Activated CD8-positive, alpha-beta memory T cell treated with anti-CD3 and anti-CD28 coated beads for 48 hours (primary cell): Measurements from ENCODE around the gene LCMT1.
A peak's percentile ranks its signal among the peaks of the same experiment; 100 is the strongest.
"Not testable (repeated sequence)": the region's sequence is repeated elsewhere in the genome, so short reads cannot be mapped to it uniquely, and the experiment has no call there.

Source experiments
- DNase-seq, 3 experiments: peaks; one replicate each; pipeline ENCODE4 v3.0.0-alpha.2; 2020; ENCODE audit warnings: low read depth in 2 of 3, low spot score in 2 of 3

The LCMT1 gene

DNA sequence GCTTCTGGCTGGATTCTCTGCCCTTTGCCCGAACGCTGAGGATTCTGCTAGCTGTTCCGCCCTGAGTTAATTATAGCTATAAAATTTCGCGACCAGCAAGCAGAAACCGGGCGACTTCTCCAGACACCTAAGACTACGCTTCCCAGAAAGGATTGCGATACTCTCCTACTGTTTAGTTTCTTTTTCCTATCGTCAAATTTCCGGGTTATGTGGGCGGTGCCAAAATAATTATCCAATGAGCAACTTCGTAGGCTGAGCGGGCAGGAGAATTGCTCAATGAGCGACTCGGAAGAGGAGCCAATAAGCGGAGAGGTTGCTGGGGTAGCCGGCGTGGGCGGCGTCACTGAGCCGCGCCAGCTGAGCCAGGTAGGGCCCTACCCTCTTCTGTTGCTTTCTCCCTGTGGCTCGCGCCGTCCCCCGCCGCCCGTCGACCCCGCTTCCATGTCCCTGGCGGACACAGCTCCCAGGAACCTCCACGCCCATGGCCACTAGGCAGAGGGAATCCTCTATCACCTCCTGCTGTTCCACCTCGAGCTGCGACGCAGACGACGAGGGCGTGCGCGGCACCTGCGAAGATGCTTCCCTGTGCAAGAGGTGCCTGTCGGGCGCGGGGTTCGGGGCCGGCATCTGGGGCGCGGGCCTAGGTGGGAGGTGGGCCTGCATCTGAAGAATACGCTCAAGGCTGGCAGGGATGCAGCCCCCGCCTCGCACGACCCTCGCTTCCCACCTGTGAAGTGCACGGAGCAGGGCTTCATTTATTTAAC is at the start of gene LCMT1:
Gene LCMT1 (plus strand): TSS at position 340 of the 764 bp plus-strand sequence. CDS start 142 bp downstream, at position 482.
- DNase-seq = peak; percentile 72 to 73 (median 73)

DNA sequence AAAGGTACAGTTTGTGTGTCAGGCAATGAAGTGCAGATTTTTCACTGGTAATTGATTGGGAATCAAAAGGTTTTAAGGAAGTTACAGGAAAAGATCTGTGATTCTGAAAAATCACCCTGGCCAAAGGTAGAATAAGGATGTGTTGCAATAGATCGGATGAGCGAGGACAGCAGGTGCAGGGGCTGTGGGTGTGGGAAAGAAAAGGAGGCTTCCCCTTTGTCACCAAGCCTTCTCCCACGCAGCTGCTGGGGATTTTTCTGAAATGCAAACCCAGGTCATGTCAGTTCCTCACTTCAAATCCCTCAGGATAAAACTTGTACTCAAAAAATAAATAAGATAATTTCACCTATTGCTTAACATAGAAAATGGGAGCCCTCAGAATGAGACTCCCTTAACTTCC is 48.4 kb upstream of the LCMT1 start:
- DNase-seq = no peak

DNA sequence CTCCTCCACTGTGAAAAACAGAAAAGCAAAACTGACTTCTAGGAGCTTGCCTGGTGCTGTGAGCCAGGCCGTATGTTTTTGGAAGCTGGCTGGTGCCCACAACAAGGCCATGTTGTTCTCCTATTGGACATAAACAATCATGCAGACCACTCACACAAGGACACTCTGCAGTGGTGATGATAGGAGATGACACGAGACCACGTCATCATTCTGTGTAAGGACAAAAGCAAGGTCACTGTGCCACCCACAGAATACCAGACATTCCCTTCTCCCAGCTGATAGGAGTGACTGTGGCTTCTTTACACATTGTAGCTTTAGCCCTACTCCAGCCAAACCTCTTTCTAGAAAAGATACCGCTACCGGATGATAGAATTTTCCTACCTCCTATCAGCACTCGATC is 47.7 kb upstream of the LCMT1 start:
- DNase-seq = no peak

DNA sequence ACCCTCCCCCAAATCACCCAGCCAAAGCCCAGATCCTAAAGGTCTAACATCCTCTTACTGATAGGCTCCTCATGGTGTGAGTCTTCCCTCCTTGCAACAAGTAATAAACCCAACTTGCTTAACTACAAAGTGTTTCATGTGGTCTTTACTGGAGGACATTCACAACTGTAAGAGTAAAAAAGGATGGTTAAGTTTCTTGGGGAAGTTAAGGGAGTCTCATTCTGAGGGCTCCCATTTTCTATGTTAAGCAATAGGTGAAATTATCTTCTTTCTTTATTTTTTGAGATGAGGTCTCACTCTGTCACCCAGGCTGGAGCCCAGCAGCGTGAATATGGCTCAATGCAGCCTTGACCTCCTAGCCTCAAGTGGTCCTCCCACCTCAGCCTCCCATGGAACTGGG is 47.3 kb upstream of the LCMT1 start:
- DNase-seq = not testable (repeated sequence)

DNA sequence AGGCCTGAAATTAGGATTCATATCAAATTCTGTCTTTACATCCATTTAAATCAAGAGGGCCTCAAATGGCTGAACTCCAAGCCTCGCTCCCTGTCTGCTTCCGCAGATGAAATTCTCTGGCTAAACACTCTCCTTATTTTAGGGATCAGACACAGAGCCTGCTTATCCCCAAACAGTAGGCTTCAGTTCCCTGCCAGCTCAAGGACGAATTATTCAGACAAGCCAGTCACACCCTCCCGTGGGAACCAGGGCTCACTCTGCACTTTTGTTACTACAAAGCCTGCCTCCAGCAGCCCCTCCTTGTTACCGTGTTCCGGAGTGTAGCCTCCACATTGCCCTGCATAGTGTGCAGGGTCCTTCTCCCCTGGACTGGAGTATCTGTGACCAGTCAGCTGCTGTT is 46.6 kb upstream of the LCMT1 start:
- no peak for DNase-seq

DNA sequence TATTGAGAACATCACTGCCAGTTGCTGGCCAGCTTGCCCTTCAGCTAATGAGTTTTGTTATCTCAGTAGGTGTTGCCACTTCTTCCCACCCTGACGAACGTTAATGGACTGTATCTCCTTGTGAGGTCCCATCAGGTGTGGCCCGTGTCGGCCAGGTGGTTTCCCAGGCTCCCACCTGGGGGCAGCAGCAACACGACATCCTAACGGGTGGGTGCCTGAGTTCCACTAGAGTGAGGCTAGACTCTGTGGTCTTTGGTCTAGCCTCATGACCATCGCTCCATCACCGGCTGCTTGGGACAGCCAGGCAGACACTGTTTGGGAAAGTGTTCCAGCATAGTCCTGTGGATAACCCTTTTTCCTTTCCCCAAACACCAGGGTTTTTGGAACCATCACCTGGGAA is 45.6 kb upstream of the LCMT1 start:
- no peak for DNase-seq

DNA sequence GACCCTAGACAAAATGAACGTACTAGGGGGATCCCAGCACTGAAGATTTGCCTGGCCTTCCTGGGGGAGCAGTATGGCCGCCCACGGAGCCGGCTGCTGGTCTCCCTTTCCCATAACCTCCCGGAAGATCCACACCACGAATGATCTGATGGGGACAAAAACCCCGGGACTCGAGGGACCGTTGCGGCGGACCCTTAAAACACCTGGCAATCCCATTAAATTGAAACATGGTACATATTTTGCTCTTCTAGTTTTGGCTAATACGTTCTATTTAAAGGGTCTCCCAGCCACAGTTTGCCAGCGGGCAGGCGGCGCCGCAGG is 45.2 kb upstream of the LCMT1 start:
- no peak for DNase-seq

DNA sequence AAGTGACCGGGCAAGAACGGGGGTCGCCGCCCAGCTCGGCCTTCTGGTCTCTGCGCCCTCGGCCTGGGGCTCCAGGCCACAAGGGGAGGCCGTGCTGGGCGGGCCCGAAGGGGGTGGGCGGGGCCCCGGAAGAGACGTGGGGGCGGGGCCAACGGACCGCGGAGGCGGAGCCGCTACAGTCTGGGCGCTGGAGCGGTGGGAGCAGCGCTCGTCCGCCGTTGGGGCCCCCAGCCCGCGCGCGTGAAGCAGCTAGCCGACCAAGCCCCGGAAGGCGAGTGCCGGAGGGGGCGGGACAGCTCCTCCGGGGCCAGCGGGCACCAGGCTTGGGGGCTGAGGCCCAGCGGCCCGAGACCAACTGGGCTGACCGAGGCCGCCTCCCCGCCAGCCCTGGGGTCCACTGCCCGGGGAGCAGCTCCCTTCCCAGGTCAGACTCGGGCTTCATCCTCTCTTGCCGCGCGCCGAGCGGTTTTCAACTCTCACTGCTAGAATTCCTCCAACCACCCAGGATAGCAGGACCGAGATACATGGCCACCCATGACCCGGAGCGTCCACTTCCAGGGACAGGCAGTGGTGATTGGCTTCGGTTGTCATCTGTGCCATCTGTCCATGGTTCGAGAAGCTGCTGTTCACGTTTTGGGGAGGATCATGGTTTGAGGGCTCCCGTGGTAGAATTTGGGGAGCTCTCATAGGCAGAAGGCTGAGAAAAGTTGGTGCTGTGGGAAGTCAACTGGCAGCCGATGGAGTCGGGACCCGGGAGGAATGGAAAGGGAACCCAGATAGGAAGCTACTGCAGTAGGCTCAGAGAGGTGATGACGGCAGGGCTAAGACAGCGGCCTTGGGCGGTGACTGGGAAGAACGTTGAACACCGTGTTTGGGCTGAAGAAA is 44.6 kb upstream of the LCMT1 start:
- peak; percentile 58 to 69 (median 63) for DNase-seq

DNA sequence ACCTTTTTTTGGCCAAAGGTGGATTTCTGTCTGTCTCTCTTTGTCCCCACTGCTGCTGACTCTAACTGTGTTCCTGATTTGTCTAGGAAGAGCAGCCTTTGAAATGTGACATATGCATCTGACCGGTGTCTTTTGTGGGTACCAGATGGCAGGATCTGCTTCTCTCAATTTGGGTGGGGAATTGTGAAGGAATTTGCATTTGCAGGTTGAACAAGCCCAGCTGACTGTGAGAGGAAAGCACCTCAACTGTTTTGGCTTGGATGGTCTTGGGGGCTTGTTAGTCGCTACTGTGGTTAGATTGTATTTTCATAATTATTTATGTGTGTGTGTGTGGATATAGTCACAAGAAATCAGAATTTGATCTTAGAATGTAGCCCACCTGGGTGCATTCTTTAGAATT is 37.7 kb upstream of the LCMT1 start:
- DNase-seq = no peak

DNA sequence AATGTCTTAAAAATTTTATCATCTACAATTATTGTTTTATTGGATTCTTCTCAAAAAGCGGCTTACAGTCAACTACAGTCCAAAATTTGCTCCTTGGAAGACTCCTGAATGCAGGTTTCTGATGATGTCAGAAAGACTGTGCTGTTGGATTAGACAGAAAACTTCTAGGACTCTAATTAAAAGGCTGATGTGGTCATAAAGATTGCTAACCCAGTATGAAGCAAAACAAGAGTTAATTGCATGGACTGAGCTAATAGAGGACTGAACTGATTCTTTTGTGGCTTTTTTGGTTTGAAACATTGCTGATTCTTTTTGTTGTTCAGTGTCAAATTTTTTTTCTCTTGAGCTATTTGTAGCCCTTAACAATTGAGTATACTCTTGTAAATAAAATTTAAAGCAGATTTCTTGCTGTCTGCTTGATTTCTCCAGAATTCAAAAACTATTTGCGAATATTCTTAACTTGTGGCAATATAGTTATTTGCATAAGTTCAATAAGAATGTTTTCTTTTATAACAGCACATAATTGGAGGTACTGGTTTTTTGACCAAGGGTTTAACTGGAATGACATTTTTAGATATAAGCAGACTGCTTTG is 33.1 kb upstream of the LCMT1 start:
- DNase-seq = no peak

DNA sequence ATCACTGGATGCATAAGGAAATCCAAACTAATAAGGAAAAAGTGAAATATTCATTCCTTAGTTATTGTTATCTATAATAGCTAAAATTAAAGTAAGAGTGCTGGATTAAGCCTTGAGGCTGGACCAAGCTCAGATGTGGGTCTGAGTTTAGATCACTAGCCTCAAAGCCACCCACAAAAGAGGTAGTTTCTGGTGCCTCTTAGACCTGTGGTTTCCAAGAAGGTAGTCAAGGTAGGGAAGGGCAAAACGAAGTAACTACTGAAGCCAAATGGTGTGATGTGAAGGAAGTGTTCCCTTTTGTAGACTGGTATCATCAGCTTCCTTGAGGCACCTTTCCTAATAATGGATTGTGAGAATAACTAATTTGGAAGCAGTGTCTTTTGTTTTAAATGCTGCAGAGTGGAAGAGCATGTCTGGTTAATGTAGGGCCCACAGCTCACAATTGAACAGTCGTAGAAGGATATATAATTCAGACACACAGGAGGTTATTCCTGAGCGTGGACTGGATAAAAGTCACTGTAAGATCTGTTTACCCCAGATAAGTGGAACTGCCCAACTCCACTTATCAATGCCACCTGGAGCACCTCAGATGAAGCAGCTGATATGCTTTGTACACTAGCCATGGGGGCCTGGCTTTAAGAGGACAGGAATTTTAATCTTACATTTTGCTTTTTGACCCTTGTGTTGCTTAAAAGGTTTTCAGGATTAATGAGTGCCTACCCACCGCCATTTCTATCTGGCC is 31.7 kb upstream of the LCMT1 start:
- DNase-seq = no peak

DNA sequence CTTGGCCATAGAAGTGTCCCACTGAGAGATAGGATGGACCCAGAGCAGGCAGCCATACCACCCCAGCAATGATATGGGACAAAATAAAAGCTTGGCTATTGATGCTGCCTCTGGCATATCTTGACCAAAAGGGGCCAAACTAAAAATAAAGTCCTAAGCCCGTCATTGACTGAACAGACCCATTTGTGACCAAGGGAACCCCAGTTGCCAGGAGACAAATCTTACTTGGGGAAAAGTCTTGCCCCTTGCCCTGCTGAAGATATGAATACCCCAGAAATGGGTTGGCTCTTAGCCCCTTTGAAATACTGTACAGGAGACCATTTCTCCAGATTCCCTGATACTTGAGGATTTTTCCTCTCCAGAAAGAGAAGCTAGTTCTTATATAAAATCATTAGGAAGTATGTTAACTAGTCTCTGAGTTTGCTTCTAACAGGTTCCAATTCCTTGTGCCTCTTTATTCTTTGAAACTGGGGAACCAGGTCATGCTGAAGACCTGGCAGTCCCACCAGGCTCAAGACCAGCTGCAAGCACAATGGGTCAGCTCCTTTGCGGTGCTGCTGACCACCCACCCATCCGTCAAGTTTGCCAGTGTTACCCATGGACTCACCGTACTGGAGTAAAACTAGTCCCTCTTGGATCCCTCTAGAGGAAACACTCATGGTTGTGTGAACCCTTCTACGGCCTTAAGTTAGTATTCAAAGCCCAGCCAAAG is 31.0 kb upstream of the LCMT1 start:
- DNase-seq = no peak

DNA sequence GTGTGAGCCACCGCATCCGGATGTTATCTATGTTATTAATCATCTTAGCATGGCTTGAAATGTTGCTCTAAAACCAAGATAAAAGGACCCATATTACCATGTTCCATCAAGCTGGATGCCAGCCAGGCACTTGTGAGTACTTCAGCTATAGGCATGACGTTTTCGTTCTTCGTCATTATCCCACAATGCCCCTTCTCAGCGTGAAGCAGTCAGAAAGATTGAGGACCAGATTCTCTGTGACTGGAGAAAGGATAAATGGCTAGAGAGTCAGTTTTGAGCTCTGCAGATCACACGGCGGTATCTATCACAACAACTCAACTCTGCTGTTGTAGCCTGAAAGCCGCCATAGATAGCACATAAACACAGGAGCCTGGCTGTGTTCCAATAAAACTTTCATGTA is 29.8 kb upstream of the LCMT1 start:
- no peak for DNase-seq

DNA sequence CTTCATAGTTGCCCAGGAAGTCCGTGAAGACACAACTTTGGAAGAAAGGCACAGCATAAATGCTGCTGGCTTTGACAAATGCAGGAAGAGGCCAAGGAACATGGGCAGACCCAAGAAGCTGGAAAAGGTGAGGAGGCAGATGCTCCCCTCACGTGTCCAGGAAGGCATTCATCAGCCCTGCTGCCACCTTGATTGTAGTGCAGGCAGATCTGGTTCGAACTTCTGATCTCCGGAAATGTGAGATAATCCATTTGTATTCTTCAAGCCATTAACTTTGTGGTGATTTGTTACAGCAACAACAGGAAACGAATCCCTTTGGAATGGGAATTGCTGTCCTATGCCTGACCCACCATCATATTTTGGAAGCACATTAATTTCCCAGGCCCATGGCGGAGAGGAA is 28.5 kb upstream of the LCMT1 start:
- DNase-seq = no peak

DNA sequence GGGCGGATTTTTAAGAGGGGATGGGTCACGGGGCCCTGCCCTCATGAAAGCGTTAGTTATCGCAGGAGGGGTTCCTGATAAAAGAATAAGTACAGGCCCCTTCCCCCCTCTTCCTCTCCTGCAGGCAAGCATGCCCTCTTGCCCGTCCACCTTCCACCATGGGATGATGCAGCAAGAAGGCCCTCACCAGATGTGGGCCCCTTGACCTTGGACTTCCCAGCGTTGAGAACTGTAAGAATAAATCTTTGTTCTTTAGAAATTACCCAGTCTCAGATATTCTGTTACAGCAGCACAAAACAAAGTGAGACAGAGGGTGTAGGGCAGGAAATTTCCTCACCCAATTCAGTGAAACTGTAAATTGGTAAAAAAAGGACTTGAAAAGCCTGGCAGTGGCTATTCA is 27.8 kb upstream of the LCMT1 start:
- no peak for DNase-seq

DNA sequence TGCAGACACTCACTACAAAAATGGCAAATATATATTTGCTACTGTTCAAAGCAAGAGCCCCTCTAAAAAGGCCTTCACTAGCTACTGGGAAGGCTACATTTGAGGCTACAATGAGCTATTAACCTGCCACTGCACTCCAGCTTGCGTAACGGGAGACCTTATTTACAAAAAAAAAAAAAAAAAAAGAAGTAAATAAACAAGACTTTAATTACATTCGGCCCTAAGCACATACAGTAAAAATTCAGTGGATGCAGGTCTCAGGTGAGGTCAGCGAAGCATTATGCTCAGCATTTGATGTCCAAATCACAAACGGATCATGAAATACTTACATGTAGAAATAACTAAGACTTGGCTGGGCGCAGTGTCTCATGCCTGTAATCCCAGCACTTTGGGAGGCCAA is 26.7 kb upstream of the LCMT1 start:
- DNase-seq = no peak

DNA sequence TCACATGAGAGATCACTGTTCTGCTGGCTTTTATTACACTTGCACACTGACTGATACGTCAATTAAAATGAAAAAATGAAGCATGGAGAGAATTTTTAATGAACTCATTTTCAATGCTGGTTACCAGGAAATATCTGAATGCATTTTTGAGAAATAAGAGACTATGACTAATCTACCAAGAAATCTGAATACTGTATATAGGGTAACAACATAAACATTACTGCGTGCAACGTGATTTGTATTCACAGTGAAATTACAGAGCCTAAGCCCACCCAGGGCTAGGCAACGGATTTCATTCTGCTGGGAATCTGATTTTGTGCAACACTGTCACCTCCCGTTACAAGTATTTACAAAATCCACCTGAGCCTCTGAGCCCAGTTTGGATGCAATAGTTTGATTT is 23.8 kb upstream of the LCMT1 start:
- no peak for DNase-seq

DNA sequence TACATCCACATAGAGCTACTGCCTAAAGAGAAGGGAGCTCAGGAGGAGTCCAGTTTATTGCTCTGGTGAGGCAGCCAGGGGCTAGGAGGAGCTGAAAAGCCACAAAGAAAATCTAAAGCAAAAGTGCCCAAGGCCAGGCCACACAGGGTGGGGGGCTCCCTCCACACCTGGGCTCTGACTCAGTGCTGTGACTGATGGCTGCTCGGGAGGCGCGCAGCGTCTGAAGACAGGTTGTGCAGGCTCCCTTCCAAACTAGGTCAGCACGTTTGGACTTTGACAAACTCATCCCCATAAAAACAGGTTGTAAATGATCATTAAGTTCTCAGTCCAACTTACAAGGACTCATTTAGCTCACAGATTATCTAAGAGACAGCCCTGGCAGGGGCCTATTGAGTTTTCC is 22.2 kb upstream of the LCMT1 start:
- DNase-seq = no peak

DNA sequence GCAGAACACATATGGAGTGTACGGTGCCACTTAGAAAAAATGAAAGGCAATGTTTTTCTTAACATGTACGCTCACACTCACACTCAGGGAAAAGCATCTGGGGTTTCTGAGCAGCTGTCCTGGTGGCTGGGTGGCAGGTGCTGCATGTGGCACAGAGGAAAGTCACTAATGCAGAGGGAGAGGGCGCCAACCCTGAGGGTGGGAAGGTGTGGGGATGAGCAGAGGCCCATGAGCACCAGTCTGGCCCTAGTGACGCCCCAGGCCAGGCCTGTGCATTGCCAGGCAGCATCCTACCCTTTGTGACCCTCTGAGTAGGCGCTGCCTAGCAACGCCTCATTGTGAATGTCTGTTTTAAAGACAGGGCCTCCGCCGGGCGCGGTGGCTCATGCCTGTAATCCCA is 19.1 kb upstream of the LCMT1 start:
- DNase-seq = no peak

DNA sequence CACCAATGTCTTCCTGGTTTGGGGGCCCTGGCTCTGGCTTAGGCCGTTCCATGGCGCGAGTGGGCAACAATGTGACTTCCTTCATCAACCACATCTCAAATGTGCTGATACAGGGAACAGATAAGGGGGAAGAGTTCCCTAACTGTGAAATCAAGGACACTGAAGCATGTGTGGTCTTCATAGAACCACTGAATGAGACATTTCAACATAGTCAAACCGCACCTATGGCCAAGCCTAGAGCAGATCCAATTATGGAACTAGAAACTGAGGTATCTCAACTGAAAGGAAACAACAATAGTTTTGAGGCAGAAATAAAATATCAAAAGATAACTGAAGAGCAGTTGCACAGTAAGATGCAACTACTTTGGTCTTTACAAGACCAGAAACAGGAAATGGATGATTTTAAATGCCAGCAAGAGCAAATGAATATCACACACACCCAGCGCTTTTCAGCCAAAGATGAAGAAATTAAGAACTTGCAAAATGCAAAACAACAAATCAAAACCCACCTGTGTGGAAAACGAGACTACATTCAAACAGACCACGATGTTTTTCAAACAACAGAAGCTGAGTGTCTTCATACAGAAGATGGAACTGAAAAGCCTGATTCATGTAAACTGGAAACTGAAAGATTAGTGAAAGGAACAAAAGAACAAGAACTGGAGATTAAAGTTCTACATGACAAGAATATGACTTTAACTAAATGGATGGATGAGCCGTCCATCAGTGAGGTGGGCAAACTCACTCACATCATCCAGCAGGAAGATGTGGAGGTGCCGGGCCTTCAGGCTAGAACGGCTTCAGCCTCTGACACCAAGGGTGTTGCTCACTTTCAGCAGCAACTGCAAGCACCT is 18.1 kb upstream of the LCMT1 start:
- peak in 1 of 3 experiments; percentile 8 for DNase-seq
